ENCODE measurements around the gene RBM44. TPM values are rescaled to one million over a fixed set of nuclear protein-coding genes. Genes with fewer than 3 reads are reported as not detected.
"Not testable (repeated sequence)": the region's sequence is repeated elsewhere in the genome, so short reads cannot be mapped to it uniquely, and the experiment has no call there.

RBM44 gene
- total RNA-seq, 2 donors from 2014 or later = 1.6 to 7.1 TPM

DNA sequence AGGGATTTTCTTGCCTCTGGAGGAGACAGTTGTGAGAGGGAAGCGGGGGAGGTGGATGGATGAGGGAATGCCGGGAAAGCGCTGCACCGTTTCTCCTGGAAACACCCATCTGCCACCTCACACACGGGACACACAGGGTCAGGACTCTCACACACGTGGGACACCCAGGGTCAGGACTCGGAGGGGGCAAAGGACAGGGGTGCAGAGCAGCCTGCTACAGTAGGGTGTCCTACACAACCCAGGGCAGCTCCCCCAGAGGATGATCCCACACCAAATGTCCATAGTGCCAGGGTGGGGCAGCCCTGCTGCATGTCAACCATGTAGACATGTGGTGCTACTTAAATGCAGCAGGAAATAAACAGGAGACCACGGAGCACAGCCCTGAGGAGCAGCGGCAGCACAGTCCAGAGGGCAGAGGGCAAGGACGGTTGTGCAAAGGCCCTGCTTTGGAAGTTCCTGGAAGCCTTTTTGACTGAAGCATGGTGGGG, 65.9 kb downstream of the RBM44 start:
- Histone ChIP-seq H3K4me1 (ENCODE audit: control insufficient read depth in 1 of 2, low read depth in 2 of 2) (peaks cover 38 to 80% of the 10 kb centered on the region in 2 donors), H3K27ac (peak overlapping the region; percentile 92 to 95), H3K4me3 (peak overlapping the region; percentile 78), H3K27me3 (replicated peaks; ENCODE audit: insufficient read depth) (no peaks in the 10 kb centered on the region), H3K9me3 (no peaks in the 10 kb centered on the region), H3K36me3 (no peaks in the 10 kb centered on the region)
- no peak for ATAC-seq (ENCODE audit: insufficient number of reproducible peaks, low FRiP score, low read depth)
- DNase-seq (ENCODE audit: low spot score) = no peak
- TF ChIP-seq, protein P1, sequence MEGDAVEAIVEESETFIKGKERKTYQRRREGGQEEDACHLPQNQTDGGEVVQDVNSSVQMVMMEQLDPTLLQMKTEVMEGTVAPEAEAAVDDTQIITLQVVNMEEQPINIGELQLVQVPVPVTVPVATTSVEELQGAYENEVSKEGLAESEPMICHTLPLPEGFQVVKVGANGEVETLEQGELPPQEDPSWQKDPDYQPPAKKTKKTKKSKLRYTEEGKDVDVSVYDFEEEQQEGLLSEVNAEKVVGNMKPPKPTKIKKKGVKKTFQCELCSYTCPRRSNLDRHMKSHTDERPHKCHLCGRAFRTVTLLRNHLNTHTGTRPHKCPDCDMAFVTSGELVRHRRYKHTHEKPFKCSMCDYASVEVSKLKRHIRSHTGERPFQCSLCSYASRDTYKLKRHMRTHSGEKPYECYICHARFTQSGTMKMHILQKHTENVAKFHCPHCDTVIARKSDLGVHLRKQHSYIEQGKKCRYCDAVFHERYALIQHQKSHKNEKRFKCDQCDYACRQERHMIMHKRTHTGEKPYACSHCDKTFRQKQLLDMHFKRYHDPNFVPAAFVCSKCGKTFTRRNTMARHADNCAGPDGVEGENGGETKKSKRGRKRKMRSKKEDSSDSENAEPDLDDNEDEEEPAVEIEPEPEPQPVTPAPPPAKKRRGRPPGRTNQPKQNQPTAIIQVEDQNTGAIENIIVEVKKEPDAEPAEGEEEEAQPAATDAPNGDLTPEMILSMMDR (IDR thresholded peaks at IDR 0.05) = no peak

DNA sequence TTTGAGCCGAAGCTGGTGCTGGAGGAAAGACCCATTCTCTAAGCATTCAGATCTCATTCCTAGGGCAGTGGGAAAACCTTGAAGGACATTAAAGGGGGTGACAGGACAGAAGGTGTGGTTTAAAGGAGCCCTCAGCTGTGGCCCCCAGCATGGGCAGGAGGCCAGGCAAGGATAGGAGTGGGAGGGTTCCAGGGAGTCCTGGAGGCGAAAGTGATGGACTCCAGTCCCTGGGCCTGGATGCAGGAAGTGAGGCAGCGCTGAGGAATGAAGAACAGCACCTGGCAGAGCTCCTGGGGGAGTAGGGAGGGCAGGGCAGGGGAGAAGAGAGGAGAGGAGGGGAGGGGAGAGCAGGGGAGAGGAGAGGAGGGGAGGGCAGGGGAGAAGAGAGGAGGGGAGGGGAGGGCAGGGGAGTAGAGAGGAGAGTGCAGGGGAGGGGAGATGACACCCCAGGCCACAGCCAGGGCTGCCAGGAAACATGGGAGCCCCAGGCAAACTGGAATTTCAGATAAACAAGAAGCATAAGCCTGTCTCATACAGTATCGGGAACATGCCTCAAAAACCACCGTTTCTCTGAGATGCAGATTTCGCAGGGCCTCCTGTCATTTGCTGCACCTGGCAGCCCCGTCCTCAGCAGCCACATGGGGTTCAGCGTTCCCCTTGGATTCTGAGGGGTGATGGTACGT, 66.5 kb downstream of the RBM44 start:
- Histone ChIP-seq H3K27me3 (replicated peaks; ENCODE audit: insufficient read depth) (no peaks in the 10 kb centered on the region), H3K27ac (peak overlapping the region; percentile 92 to 95), H3K9me3 (no peaks in the 10 kb centered on the region), H3K36me3 (no peaks in the 10 kb centered on the region), H3K4me1 (ENCODE audit: control insufficient read depth in 1 of 2, low read depth in 2 of 2) (peaks cover 41 to 86% of the 10 kb centered on the region in 2 donors), H3K4me3 (peak overlapping the region; percentile 78)
- DNase-seq (ENCODE audit: low spot score) (peak; percentile 54), ATAC-seq (ENCODE audit: insufficient number of reproducible peaks, low FRiP score, low read depth) (no peak)
- TF ChIP-seq, protein P1 (IDR thresholded peaks at IDR 0.05) = no peak

- Histone ChIP-seq H3K4me3 (peak overlapping the region; percentile 6), H3K27me3 (replicated peaks; ENCODE audit: insufficient read depth) (no peaks in the 10 kb centered on the region), H3K27ac (peak overlapping the region; percentile 92 to 95), H3K4me1 (ENCODE audit: control insufficient read depth in 1 of 2, low read depth in 2 of 2) (peaks cover 41 to 92% of the 10 kb centered on the region in 2 donors), H3K36me3 (no peaks in the 10 kb centered on the region), H3K9me3 (no peaks in the 10 kb centered on the region)
- ATAC-seq (ENCODE audit: insufficient number of reproducible peaks, low FRiP score, low read depth) (no peak), DNase-seq (ENCODE audit: low spot score) (no peak)
- TF ChIP-seq, protein P1 (IDR thresholded peaks at IDR 0.05) = no peak
Observed at GRCh38 chr2:237865623-237866041, 67.1 kb downstream of the RBM44 start.

DNA sequence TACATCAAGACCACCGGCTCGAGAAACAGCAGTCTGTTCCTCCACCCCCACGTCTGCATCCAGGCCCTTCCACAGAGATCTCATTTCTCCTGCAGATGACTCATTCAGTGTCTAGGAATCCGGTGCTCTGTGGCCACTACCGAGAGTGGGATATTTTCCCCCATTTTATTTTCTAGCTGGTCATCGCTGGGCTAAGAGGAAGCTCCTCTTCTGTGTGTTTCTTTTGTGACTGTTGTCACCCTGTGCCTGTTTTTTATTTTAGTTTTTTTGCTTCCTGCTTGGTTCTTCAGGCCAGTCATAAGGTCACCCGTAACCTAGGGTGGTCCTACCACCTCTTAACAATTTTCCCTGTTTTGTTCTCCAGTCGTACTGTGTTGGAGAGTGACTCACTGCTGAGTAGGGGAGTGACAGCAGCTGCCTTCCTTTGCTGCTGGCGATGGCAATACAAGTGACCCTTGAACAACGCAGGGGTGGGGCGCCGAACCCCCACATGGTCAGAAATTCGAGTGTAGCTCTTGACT, 67.6 kb downstream of the RBM44 start:
- H3K27ac ChIP-seq = peak overlapping the region; percentile 92 to 95
- H3K4me3 ChIP-seq = peak overlapping the region; percentile 6
- H3K27me3 ChIP-seq (replicated peaks; ENCODE audit: insufficient read depth) = no peaks in the 10 kb centered on the region
- DNase-seq (ENCODE audit: low spot score) = no peak
- H3K36me3 ChIP-seq = no peaks in the 10 kb centered on the region
- TF ChIP-seq, protein P1 (IDR thresholded peaks at IDR 0.05) = no peak
- no peak for ATAC-seq (ENCODE audit: insufficient number of reproducible peaks, low FRiP score, low read depth)
- H3K9me3 ChIP-seq = no peaks in the 10 kb centered on the region
- peaks cover 46 to 97% of the 10 kb centered on the region in 2 donors for H3K4me1 ChIP-seq (ENCODE audit: control insufficient read depth in 1 of 2, low read depth in 2 of 2)

DNA sequence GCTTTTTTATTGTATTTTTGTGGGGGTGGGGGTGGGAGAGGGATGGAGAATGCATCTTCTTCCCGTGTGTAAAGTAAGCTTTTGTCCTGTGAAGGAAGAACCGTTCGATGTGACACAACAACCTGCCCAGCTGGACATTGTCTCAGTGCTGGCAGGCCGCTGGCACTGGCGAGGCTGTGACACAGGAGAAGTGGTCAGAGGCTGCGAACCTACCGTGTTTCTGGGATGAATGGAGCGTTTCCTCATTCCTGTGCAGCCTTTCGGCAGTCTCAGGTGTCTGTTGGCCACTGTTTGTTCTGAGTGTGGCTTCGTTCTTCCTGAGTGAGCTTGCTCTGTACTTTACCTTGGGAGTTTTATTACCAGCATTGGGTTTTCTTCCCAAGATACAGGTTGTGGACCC, 68.9 kb downstream of the RBM44 start:
- Histone ChIP-seq H3K4me1 (ENCODE audit: control insufficient read depth in 1 of 2, low read depth in 2 of 2) (peaks cover 48 to 99% of the 10 kb centered on the region in 2 donors), H3K36me3 (no peaks in the 10 kb centered on the region), H3K9me3 (no peaks in the 10 kb centered on the region), H3K27me3 (replicated peaks; ENCODE audit: insufficient read depth) (no peaks in the 10 kb centered on the region), H3K27ac (peak overlapping the region; percentile 92 to 95), H3K4me3 (no peak overlapping the region)
- ATAC-seq (ENCODE audit: insufficient number of reproducible peaks, low FRiP score, low read depth) = no peak
- TF ChIP-seq, protein P1 (IDR thresholded peaks at IDR 0.05) = no peak
- DNase-seq (ENCODE audit: low spot score) = no peak

- Histone ChIP-seq H3K27ac (peak overlapping the region; percentile 92 to 95), H3K4me1 (ENCODE audit: control insufficient read depth in 1 of 2, low read depth in 2 of 2) (peaks cover 50 to 99% of the 10 kb centered on the region in 2 donors)
- ATAC-seq (ENCODE audit: insufficient number of reproducible peaks, low FRiP score, low read depth); H3K36me3 ChIP-seq; H3K9me3 ChIP-seq; H3K4me3 ChIP-seq; DNase-seq (ENCODE audit: low spot score); H3K27me3 ChIP-seq (replicated peaks; ENCODE audit: insufficient read depth): not testable (repeated sequence)
Observed at GRCh38 chr2:237868074-237868473, 69.5 kb downstream of the RBM44 start.

Data from thoracic aorta (tissue), 2 donors.